HG02623 (cell line): Measurements from ENCODE around the gene NGF.

Source experiments
- ATAC-seq: cut with Tn5 transposase; IDR thresholded peaks from one replicate; pipeline ENCODE4 v1.9.1; 2021; ENCODE audit warnings: moderate library complexity; ENCODE audit not compliant: unreplicated experiment

The NGF gene

GRCh38 chr1:115337276-115337632, 795 bp downstream of the NGF start:
- no peak for ATAC-seq

- ATAC-seq, result no peak
These were observed 1.3 kb downstream of the NGF start for GRCh38 chr1:115336741-115337140.

- no peak for ATAC-seq
These were observed 5.0 kb downstream of the NGF start for GRCh38 chr1:115332813-115333608.

- ATAC-seq, result no peak
These were observed 6.3 kb downstream of the NGF start for GRCh38 chr1:115331558-115332331.

- ATAC-seq, result no peak
These were observed 7.5 kb downstream of the NGF start for GRCh38 chr1:115330480-115331013.

GRCh38 chr1:115329965-115330364, 8.1 kb downstream of the NGF start:
- ATAC-seq, result no peak

GRCh38 chr1:115327270-115327669, 10.8 kb downstream of the NGF start:
- no peak for ATAC-seq

- no peak for ATAC-seq
These were observed 11.6 kb downstream of the NGF start for GRCh38 chr1:115326419-115326818.

GRCh38 chr1:115325874-115326273, 12.2 kb downstream of the NGF start:
- no peak for ATAC-seq

GRCh38 chr1:115324649-115325420, 13.2 kb downstream of the NGF start:
- ATAC-seq, result no peak

GRCh38 chr1:115323366-115324004, 14.6 kb downstream of the NGF start:
- ATAC-seq, result no peak

GRCh38 chr1:115322631-115323030, 15.4 kb downstream of the NGF start:
- no peak for ATAC-seq

GRCh38 chr1:115320377-115320776, 17.7 kb downstream of the NGF start:
- no peak for ATAC-seq

- no peak for ATAC-seq
These were observed 18.3 kb downstream of the NGF start for GRCh38 chr1:115319706-115320105.

- no peak for ATAC-seq
These were observed 20.7 kb downstream of the NGF start for GRCh38 chr1:115317101-115318012.

GRCh38 chr1:115314765-115315164, 23.3 kb downstream of the NGF start:
- no peak for ATAC-seq

- ATAC-seq, result no peak
These were observed 24.0 kb downstream of the NGF start for GRCh38 chr1:115314092-115314491.

GRCh38 chr1:115313182-115313581, 24.9 kb downstream of the NGF start:
- ATAC-seq, result no peak

- ATAC-seq, result no peak
These were observed 25.3 kb downstream of the NGF start for GRCh38 chr1:115312742-115313141.

- ATAC-seq, result no peak
These were observed 26.5 kb downstream of the NGF start for GRCh38 chr1:115311474-115311989.
